ENCODE results near the gene RNF148. TPM values are rescaled to one million over a fixed set of nuclear protein-coding genes. Genes with fewer than 3 reads are reported as not detected.

Gene RNF148
- total and polyA plus RNA-seq, 9 of the 15 experiments (the other 6 are each of a cell fraction or from before 2014, with no cell fraction given): not detected

GRCh38 chr7:122743211-122743610, 40.5 kb upstream of the RNF148 start:
- no peaks in the 10 kb centered on the region for H3K36me3 ChIP-seq (ENCODE audit: control insufficient read depth, insufficient read depth, low read length)
- no peaks in the 10 kb centered on the region for H4K20me1 ChIP-seq (replicated peaks; ENCODE audit: control insufficient read depth, insufficient read depth, low read length)
- H3K9me3 ChIP-seq (replicated peaks; ENCODE audit: control insufficient read depth, insufficient read depth, low read depth, low read length): no peaks in the 10 kb centered on the region; the same call in 1 of the 2 replicates
- no peak overlapping the region for H3K27ac ChIP-seq (ENCODE audit: extremely low read depth, low read depth, low read length)
- H3K79me2 ChIP-seq (ENCODE audit: control insufficient read depth, insufficient read depth, low read length): no peaks in the 10 kb centered on the region
- no peak overlapping the region for H3K4me3 ChIP-seq
- ChIA-PET CTCF (ENCODE audit: low intra/inter-chr PET ratio) (no interaction called here), POLR2A (interaction anchor here (0.7 kb wide), 1 partner anchor 833 kb away, joined by 3 read pairs; no protein-coding TSS in a partner anchor)
- no peak overlapping the region for H2AFZ ChIP-seq (ENCODE audit: low read depth, low read length)
- no peak overlapping the region for H3K9ac ChIP-seq (ENCODE audit: insufficient read depth in 1 of 2, low read depth in 2 of 2, low read length in 2 of 2)
- H3K4me2 ChIP-seq (ENCODE audit: insufficient read depth, low read length): no peak overlapping the region
- H3K4me1 ChIP-seq (replicated peaks in 1 of 2; ENCODE audit: control insufficient read depth in 2 of 2, insufficient read depth in 2 of 2, low read length in 2 of 2): no peaks in the 10 kb centered on the region
- ATAC-seq: no peak
- FAIRE-seq: no peak
- H3K9me1 ChIP-seq (ENCODE audit: control insufficient read depth, insufficient read depth, low read length): no peaks in the 10 kb centered on the region
- no peak for DNase-seq (ENCODE audit: extremely low read depth in 1 of 4, low spot score in 3 of 4)
- intact Hi-C loops (cut with micrococcal nuclease) (no loop called here), in situ Hi-C loops (cut with MboI) (no loop called here)
- TF ChIP-seq ZNF780A (CRISPR knock-in tag; IDR thresholded peaks at IDR 0.05) (no peak), PBX2 (CRISPR knock-in tag; IDR thresholded peaks at IDR 0.05; ENCODE audit: low read depth) (no peak), PBX2 (tag; conservative IDR thresholded peaks at IDR 0.05; ENCODE audit: low read depth) (no peak), BCOR (IDR thresholded peaks at IDR 0.05) (no peak)
- H3K27me3 ChIP-seq (ENCODE audit: control insufficient read depth in 2 of 2, insufficient read depth in 2 of 2, low read length in 2 of 2): no peaks in the 10 kb centered on the region
- BruUV-seq (replicated peaks): no TSS peak

- H3K27me3 ChIP-seq (ENCODE audit: control insufficient read depth in 2 of 2, insufficient read depth in 2 of 2, low read length in 2 of 2): no peaks in the 10 kb centered on the region
- ATAC-seq: no peak
- no peak overlapping the region for H2AFZ ChIP-seq (ENCODE audit: low read depth, low read length)
- H4K20me1 ChIP-seq (replicated peaks; ENCODE audit: control insufficient read depth, insufficient read depth, low read length): no peaks in the 10 kb centered on the region
- intact Hi-C loops (cut with micrococcal nuclease) (no loop called here), in situ Hi-C loops (cut with MboI) (no loop called here)
- H3K79me2 ChIP-seq (ENCODE audit: control insufficient read depth, insufficient read depth, low read length): no peaks in the 10 kb centered on the region
- H3K4me3 ChIP-seq: no peak overlapping the region
- peak; percentile 32 for FAIRE-seq
- no peaks in the 10 kb centered on the region for H3K4me1 ChIP-seq (replicated peaks in 1 of 2; ENCODE audit: control insufficient read depth in 2 of 2, insufficient read depth in 2 of 2, low read length in 2 of 2)
- H3K9me1 ChIP-seq (ENCODE audit: control insufficient read depth, insufficient read depth, low read length): no peaks in the 10 kb centered on the region
- no peaks in the 10 kb centered on the region for H3K36me3 ChIP-seq (ENCODE audit: control insufficient read depth, insufficient read depth, low read length)
- no peak overlapping the region for H3K9ac ChIP-seq (ENCODE audit: insufficient read depth in 1 of 2, low read depth in 2 of 2, low read length in 2 of 2)
- ChIA-PET POLR2A (no interaction called here), CTCF (ENCODE audit: low intra/inter-chr PET ratio) (no interaction called here)
- H3K9me3 ChIP-seq (replicated peaks; ENCODE audit: control insufficient read depth, insufficient read depth, low read depth, low read length): no peaks in the 10 kb centered on the region
- no peak overlapping the region for H3K4me2 ChIP-seq (ENCODE audit: insufficient read depth, low read length)
- H3K27ac ChIP-seq (ENCODE audit: extremely low read depth, low read depth, low read length): no peak overlapping the region
- no TSS peak for BruUV-seq (replicated peaks)
- no peak for DNase-seq (ENCODE audit: extremely low read depth in 1 of 4, low spot score in 3 of 4)
- WGBS (ENCODE audit: insufficient coverage, low coverage, missing lambda C conversion rate): 3% methylated on average over 2 of the region's 2 CpGs
- TF ChIP-seq PCBP1 (IDR thresholded peaks at IDR 0.05; ENCODE audit: low read depth, low read length, poor library complexity, severe bottlenecking) (no peak), NCOA1 (IDR thresholded peaks at IDR 0.05; ENCODE audit: low read depth) (no peak), HOXB6 (CRISPR knock-in tag; IDR thresholded peaks at IDR 0.05; ENCODE audit: borderline replicate concordance) (no peak), SMC3 (conservative IDR thresholded peaks at IDR 0.05; ENCODE audit: insufficient read depth, low read depth, low read length) (no peak), MNT (conservative IDR thresholded peaks at IDR 0.05) (no peak), ZNF830 (CRISPR knock-in tag; IDR thresholded peaks at IDR 0.05) (no peak), YY1 (IDR thresholded peaks at IDR 0.05; ENCODE audit: borderline replicate concordance in 1 of 3, control insufficient read depth in 1 of 3, extremely low read depth in 1 of 3, insufficient read depth in 3 of 3, insufficient read length in 1 of 3, insufficient replicate concordance in 2 of 3, low read depth in 1 of 3, low read length in 2 of 3) (no peak)
These were observed 36.2 kb upstream of the RNF148 start for GRCh38 chr7:122738947-122739346.
